HepG2 (cell line): ENCODE data around the gene RSKR. TPM values are rescaled to one million over a fixed set of nuclear protein-coding genes. Genes with fewer than 3 reads are reported as not detected.

Experiments
- CHD4 ChIP-seq: fragments of 200-600 bp; sonication (generic); IDR thresholded peaks from 2 replicates; pipeline ENCODE4 v1.7.0; 2017; ENCODE audit warnings: mild to moderate bottlenecking, low read length, borderline replicate concordance
- SALL2 ChIP-seq: sonication (generic); formaldehyde crosslinking; IDR thresholded peaks from 2 replicates; pipeline ENCODE4 v1.8.1; 2023; ENCODE audit warnings: mild to moderate bottlenecking, missing genetic modification reagents, inconsistent platforms
- SCMH1 ChIP-seq: sonication (generic); formaldehyde crosslinking; IDR thresholded peaks from 2 replicates; pipeline ENCODE4 v1.9.0; 2021; ENCODE audit warnings: missing genetic modification reagents, mild to moderate bottlenecking, borderline replicate concordance
- TCF7L2 ChIP-seq: IDR thresholded peaks from 2 replicates; pipeline ENCODE4 v1.6.1; 2011; ENCODE audit warnings: mild to moderate bottlenecking, low read depth, low read length, moderate library complexity
- TERF1 ChIP-seq: sonication (generic); formaldehyde crosslinking; IDR thresholded peaks from 2 replicates; pipeline ENCODE4 v1.8.0; 2022; ENCODE audit warnings: mild to moderate bottlenecking, missing genetic modification reagents, moderate library complexity
- XRCC5 ChIP-seq: fragments of 200-400 bp; formaldehyde crosslinking; optimal IDR thresholded peaks from 2 replicates; pipeline ENCODE3; 2017; ENCODE audit warnings: mild to moderate bottlenecking, low read length
- YY1 ChIP-seq: IDR thresholded peaks from 2 replicates; pipeline ENCODE4 v1.6.1; 2011; ENCODE audit warnings: low read length, low read depth, moderate library complexity, mild to moderate bottlenecking; ENCODE audit not compliant: insufficient read depth, insufficient replicate concordance
- ZKSCAN1 ChIP-seq: fragments of 150-350 bp; IDR thresholded peaks from 2 replicates; pipeline ENCODE4 v1.6.1; 2014; ENCODE audit warnings: low read length
- ZNF256 ChIP-seq: sonication (generic); formaldehyde crosslinking; conservative IDR thresholded peaks from 2 replicates; pipeline ENCODE4 v1.4.0; 2020; ENCODE audit warnings: missing genetic modification reagents
- ZNF503 ChIP-seq: sonication (generic); formaldehyde crosslinking; IDR thresholded peaks from 2 replicates; pipeline ENCODE4 v1.4.0; 2020; ENCODE audit warnings: missing genetic modification reagents
- ZNF609 ChIP-seq: sonication (generic); formaldehyde crosslinking; IDR thresholded peaks from 2 replicates; pipeline ENCODE4 v1.4.0; 2020; ENCODE audit warnings: mild to moderate bottlenecking, missing genetic modification reagents, borderline replicate concordance
- ZNF788 ChIP-seq: sonication (generic); formaldehyde crosslinking; IDR thresholded peaks from 2 replicates; pipeline ENCODE4 v1.5.0; 2020; ENCODE audit warnings: mild to moderate bottlenecking, missing genetic modification reagents, borderline replicate concordance
- ZNF878 ChIP-seq: sonication (generic); formaldehyde crosslinking; IDR thresholded peaks from 2 replicates; pipeline ENCODE4 v1.8.1; 2023; ENCODE audit warnings: mild to moderate bottlenecking, missing genetic modification reagents, moderate library complexity
- polyA plus RNA-seq, 8 experiments: library from polyadenylated mRNA; depleted of rRNA in 3 of 8; stranded (reverse) in 7 of 8; unstranded in 1 of 8; fragments of >200 nt; fragmentation: Illumina TruSeq in 4 of 8; extraction: Trizol in 4 of 8; gene quantifications; 2 replicates each; pipeline versions ENCODE4 v1.2.1 to v1.2.3, GENCODE V29; 2011 to 2016; ENCODE audit warnings: low read depth in 4 of 8, missing spikeins in 1 of 8, mixed read lengths in 1 of 8; ENCODE audit not compliant: insufficient read depth in 1 of 8
- total RNA-seq, 5 experiments: library from RNA; depleted of rRNA; stranded (reverse); fragments of >200 nt; fragmentation: Illumina TruSeq; extraction: Trizol; gene quantifications; 2 replicates each; pipeline ENCODE4 v1.2.3, GENCODE V29; 2016; ENCODE audit warnings: low read depth in 1 of 5
- TF ChIP-seq, protein P1 (sequence below): sonication (generic); formaldehyde crosslinking; IDR thresholded peaks from 2 replicates; pipeline ENCODE4 v1.8.1; 2023; ENCODE audit warnings: missing genetic modification reagents, inconsistent platforms, borderline replicate concordance
- TF ChIP-seq, protein P2 (sequence below): sonication (generic); formaldehyde crosslinking; IDR thresholded peaks from 2 replicates; pipeline ENCODE4 v1.4.0; 2020; ENCODE audit warnings: missing genetic modification reagents
- TF ChIP-seq, protein P3 (sequence below): sonication (generic); formaldehyde crosslinking; IDR thresholded peaks from 2 replicates; pipeline ENCODE4 v1.5.0; 2020; ENCODE audit warnings: mild to moderate bottlenecking, low read depth, missing genetic modification reagents, borderline replicate concordance

The RSKR gene
- total and polyA plus RNA-seq, 2 of the 13 experiments (the other 11 are each of a cell fraction or from before 2014, with no cell fraction given) = 5.0 to 10.4 TPM

DNA sequence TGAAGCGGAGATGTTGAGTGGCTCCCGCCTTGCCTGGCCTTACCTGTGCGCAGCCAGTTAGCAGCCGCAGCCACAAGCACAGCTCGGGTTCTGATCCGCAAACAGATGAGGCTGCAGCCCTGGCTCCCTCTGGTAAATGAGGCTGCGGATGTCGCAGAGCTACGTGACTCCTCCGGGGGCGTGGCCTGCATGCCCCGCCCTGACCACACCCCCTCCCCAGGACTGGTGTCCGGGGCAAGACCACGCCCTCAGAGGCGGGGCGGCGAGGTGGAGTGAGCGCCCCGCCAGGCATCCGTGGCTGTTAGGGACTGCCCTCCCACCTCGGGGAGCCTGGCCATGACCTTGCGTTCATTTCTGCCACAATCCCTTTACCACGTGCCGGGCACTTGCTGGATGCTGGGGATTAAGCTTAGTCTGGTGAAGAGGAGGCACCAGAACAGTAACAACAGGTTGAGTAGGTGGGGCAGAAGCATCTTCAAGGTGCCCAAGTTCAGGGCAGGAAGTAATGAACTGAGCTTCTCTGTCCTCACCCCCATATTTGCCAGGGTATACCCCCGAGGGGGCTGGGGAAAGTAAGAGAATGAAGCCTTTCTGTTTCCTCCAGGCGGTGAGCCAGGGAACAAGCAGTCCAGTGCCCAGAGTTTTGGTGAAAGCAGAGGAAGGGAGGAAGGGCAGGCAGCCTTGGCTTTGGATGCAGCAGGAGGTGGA lies 37.1 kb downstream of the RSKR start, which contains the start of gene ALDOC (continued):
- TF ChIP-seq, protein P1, sequence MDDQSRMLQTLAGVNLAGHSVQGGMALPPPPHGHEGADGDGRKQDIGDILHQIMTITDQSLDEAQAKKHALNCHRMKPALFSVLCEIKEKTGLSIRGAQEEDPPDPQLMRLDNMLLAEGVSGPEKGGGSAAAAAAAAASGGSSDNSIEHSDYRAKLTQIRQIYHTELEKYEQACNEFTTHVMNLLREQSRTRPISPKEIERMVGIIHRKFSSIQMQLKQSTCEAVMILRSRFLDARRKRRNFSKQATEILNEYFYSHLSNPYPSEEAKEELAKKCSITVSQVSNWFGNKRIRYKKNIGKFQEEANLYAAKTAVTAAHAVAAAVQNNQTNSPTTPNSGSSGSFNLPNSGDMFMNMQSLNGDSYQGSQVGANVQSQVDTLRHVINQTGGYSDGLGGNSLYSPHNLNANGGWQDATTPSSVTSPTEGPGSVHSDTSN (CRISPR knock-in tag) = no peak
- TF ChIP-seq XRCC5 = peak; percentile 20
- TF ChIP-seq SALL2 = no peak
- no peak for TF ChIP-seq ZNF609
- 0 out of 2 replicates have a peak, but pooled peaks have one; percentile 25 for TF ChIP-seq ZNF256
- TF ChIP-seq TERF1 (CRISPR knock-in tag) = no peak
- TF ChIP-seq, protein P2, sequence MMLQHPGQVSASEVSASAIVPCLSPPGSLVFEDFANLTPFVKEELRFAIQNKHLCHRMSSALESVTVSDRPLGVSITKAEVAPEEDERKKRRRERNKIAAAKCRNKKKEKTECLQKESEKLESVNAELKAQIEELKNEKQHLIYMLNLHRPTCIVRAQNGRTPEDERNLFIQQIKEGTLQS = no peak
- no peak for TF ChIP-seq YY1
- TF ChIP-seq ZNF878 (CRISPR knock-in tag) = no peak
- TF ChIP-seq ZNF503 = no peak
- TF ChIP-seq ZKSCAN1 = no peak
- no peak for TF ChIP-seq TCF7L2
- TF ChIP-seq CHD4 = no peak
- TF ChIP-seq SCMH1 (CRISPR knock-in tag) = no peak
- TF ChIP-seq, protein P3, sequence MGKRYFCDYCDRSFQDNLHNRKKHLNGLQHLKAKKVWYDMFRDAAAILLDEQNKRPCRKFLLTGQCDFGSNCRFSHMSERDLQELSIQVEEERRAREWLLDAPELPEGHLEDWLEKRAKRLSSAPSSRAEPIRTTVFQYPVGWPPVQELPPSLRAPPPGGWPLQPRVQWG (CRISPR knock-in tag) = no peak
- TF ChIP-seq ZNF788 (CRISPR knock-in tag) = peak; percentile 83; the same call in 1 of the 2 replicates
